Measurements from ENCODE around the gene KIRREL3.
"Not testable (repeated sequence)": the region's sequence is repeated elsewhere in the genome, so short reads cannot be mapped to it uniquely, and the experiment has no call there.

The KIRREL3 gene

DNA sequence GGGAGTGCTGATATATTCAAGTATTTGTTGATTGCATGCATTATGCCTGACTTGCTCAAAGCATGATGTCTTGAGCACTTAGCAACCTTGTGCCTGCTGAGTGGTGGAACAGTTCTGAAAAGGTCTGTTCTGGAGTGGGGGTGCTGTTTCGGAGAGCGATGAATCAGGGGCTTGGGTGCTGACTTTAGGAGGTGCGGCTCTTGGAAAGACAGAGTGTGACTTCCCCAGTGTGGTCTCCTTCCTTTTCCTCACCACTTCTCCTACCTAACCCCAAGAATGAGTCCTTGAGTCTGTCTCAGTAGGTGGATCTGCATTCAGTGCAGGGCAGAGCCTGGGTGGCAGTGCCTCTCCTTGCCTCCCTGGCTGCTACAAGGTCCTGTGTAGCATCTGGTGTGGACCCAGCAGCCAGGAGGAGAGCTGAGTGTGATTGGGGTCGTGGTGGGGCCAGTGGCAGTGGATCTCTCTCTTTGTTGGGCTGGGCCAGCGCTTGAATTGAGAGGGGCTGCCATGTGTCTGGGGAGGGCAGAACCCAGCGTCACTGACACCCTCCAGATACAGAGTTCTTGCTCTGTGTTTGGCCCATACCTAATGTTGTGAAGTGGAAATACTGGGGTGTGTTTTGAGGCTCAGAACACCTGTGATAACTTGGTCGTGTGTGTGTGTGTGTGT is 609.1 kb downstream of the KIRREL3 start:
- DNase-seq, result no peak

DNA sequence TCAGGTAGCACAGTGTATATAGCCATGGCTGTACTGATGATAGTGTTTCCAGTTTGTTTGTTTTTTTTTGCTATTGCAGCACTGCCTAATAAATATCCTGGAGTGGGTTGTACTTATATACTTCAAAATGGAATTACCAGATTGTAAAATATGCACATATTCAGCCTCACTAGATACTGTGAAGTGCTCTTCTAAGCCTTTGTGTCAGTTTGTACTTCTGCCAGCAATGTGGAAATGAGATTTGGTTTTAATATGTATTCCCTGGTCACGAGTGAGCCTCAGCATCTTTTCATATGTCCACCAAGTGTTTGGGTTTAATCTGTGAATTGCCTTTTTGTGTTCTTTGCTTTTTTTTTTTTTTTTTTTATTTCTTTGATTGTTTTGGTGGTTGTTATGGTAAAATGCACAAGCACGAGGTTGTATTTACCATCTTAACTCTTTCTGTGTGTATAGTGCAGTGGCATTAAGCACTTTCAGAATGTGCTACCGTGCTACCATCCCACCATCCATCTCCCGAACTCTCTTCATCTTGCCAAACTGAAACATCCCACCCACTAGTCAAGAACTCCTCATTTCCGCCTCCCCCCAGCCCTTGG is 610.2 kb downstream of the KIRREL3 start:
- no peak for DNase-seq

DNA sequence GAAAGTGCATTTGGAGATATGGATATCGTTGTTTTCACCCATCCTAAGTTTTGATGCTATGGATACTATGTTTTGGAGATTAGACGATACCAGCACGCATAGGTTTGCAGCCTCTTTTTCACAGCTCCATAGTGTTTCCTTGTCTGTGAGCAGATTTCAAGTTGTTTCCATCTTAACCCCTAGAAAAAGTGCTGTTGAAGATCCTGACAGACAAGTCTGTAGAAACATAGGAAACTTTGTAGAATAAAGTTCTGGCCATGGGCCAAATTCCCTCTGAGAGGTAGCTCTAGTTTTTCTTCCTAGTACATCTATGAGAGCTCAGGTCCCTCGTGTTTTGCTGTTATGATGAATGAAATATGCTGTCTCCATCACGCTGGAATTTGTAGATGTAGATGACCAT is 612.7 kb downstream of the KIRREL3 start:
- DNase-seq, result no peak

DNA sequence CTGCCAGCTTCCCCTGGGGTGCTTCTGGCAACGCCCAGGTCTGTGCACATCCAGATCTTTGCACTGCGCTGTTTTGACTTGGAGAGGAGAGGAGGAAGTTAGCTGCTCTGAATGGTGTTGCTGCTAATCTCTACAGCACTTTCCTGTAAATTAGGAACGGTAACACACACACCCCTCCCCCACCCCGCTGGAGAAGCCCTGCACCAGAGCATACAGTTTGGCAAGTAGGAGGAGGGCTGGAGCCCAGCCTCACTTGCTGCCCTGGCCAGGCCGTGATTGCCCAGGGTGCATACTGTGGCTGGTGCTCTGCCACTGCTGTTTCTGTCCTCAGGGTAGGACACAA is 613.9 kb downstream of the KIRREL3 start:
- not testable (repeated sequence) for DNase-seq

DNA sequence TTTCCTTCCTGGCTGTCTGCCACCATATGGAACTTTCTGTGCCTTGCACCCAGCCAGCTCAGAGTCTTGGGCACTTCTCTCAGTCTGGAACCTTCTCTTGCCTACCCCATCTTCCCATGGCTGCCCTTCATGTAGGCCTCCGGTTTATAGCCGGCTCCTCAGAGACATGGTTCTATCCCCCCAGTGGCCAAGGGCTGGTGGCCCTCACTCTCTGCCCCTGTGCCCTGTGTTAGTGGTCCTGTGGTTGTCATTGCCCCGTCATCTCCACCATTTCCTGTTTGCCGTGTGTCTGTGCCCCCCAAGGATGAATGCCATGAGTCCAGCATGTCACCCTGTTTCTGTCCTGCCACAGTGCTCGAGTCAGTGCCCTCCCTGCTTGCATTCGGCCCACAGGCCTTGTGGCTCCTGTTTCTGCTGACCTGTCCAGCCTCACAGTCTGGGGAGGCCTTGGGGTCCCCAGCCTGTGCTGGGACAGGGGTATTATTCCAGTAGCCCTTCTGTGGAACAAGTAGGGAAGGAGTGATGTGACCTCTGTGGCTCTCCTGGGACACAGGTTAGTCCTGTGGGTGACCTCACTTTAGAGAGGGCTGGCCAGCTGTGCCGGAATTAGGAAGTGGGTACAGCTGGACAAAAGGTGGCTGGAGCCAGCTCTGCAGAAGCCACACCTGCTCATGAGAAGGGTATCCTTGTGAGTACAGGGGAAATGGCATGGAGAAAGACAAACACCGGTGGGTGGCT is 614.4 kb downstream of the KIRREL3 start:
- DNase-seq, result no peak

GRCh38 chr11:126384449-126385070 is 616.0 kb downstream of the KIRREL3 start:
- DNase-seq, result no peak

DNA sequence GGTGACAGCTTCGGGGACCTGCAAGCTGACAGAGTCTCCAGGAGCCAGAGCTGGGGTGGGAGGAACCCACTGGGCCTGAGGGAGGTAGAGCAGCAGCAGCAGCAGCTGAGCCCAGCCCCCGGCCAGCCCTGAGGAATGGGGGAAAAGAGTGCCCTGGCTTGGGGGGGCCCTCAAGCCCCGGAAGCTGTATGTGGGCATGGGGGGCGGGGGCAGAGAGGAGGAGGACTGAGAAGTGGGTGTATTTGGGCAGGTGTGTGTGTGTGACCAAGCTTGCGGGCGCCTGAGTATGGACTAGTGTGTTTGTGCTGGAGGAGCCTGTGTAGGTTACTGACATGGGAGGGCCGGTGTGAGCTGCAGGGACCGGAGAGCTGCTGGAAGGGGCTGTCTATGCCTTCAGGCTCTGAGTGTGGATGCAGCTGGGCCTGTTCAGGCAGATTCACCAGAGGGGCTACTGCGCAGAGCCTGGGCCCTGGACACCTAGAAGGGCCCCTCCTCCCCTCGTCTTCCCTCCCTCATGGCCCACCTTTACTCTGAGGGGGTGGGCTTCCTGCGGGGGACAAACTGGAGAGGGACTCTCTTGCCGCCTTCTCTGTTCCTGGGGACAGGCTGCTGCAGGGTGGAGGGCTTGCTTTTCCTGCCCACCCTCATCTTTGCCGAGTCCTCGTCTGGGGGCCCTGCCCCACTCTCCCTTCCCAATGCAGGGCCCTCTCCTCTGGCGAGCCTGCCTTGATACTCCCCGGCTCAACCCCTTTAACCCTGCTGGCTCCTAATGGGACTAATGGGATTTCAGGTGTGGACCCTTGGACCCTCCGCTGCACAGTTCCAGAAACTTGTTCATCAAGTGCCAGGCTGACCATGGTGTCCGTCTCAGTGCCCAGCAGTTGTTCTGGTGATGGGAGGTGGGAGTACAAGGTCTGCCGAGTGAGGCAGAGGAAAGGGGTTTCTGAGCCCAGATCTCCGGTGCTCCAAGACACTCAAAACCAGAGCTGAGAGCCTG is 616.9 kb downstream of the KIRREL3 start:
- DNase-seq, result no peak

GRCh38 chr11:126382641-126383040 is 617.9 kb downstream of the KIRREL3 start:
- DNase-seq, result not testable (repeated sequence)

DNA sequence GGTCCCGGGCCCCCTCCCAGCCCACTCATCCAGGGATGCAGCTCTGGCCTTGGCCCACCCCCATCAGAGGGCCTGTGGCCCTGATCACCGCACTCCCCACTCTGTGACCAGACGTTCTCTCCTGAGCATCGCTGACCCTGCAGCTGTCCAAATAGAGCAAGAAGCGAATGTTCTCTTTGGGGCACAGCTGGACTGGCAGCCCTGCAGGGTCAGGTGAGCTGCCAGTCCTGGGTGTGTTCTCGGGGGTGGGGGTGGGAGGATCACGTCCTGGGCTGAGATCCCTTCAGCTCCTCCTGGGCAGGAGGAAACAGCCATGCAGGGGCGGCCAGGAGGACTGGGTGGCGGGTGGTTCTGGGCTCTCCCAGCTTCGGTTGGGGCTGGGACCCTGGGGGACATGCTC is 618.6 kb downstream of the KIRREL3 start:
- not testable (repeated sequence) for DNase-seq

DNA sequence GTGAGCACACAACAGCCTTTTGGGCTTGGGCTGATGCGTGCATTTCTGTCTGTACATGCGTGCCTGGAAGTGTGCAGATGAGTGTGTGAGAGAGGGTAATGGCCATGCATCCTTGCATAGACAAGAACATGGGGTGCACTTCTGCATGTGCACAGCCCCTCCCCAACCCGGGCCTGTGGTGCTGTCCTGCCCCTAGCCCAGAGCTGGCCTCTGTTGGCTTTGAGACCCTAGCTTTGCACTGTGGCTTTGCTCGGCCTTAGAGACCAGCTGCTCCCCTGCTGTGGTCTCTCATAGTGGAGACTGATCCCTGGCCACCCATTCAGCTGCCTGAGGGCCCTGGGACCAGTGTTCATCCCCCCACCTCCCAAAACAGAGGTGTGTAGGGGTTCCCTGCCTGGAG is 619.7 kb downstream of the KIRREL3 start:
- no peak for DNase-seq

DNA sequence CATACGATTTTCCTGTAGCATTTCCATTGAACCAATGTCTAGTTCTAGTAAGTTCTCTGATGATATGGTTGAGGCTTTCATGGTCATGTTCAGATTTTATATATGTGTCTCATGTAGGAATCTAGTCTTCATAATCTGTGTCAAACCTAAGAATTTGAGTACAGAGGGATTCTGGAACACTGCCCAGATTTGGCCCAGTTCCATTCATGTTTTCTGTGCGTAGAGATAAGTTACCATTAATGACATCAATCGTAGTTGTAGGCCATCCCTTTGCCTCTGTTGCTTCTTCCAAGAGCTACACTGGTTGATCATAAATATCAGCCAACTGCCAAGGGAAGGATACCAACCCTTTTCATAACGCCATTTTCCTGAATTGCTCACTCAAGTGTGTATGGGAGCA is 621.8 kb downstream of the KIRREL3 start:
- no peak for DNase-seq

- DNase-seq, result no peak
Observed at GRCh38 chr11:126375726-126376125, 624.8 kb downstream of the KIRREL3 start.

- not testable (repeated sequence) for DNase-seq
Observed at GRCh38 chr11:126374562-126375300, 625.8 kb downstream of the KIRREL3 start.

DNA sequence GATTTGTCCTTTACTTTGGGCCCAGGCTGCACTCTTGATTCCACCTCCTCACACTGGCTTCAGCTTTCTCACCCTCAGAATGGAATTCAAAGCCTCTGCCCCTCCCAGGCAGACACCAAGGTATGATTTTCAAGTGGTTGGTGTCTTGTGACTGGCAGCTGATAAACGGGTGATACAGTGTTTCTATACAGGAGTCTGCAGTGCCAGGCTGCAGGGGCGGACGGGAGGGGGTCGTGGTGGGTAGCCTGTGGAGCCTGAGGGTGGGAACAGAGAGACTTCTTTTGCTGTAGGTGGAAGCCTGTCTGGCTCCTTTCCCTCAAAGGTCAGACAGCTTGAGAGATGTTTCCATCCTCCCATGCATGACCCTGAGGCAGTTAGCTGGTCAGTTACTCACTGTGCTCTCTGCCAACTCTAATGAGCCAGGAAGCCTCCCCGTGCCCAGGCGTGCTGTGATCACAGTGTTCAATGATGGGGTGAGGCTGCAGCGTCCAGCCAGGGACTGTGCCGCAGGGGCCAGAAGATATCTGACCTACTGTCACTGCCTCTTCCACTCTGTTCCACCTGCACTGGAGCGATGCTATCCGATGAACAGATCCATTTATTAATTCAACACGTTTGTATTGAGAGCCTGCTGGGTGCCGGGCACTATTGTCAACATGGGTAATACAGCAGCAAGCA is 627.0 kb downstream of the KIRREL3 start:
- DNase-seq, result not testable (repeated sequence)

Measured in NCI-H1694 treated with DMSO at 0.1 percent for 48 hours (cell line).